Natural killer cell (primary cell): ENCODE measurements around the gene ASIC2. TPM values are rescaled to one million over a fixed set of nuclear protein-coding genes. Genes with fewer than 3 reads are reported as not detected.

ENCODE experiments used
- ATAC-seq, 3 donors: fragments of 150-1000 bp in 2 of 3; fragments of 200-7000 bp in 1 of 3; cut with Tn5 transposase; 1 replicate in 1 of 3; 2 replicates in 2 of 3; pipeline ENCODE4 v1.10.0; 2021; ENCODE audit warnings: mild to moderate bottlenecking in 2 of 3, moderate library complexity in 2 of 3
- DNase-seq, 2 donors: peaks; one replicate each; pipeline versions ENCODE4 v3.0.0 to v3.0.0-alpha.2; 2013 to 2021; ENCODE audit warnings: mixed read lengths in 1 of 2
- H3K27ac ChIP-seq: one replicate; pipeline ENCODE4 v1.5.1; 2013; ENCODE audit warnings: mild to moderate bottlenecking, low read length
- H3K27me3 ChIP-seq: one replicate; pipeline ENCODE4 v1.6.1; 2013; ENCODE audit warnings: low read length; ENCODE audit not compliant: control insufficient read depth, insufficient read depth
- H3K36me3 ChIP-seq: one replicate; pipeline ENCODE4 v1.6.1; 2013; ENCODE audit warnings: low read length; ENCODE audit not compliant: control insufficient read depth, insufficient read depth
- H3K4me1 ChIP-seq: one replicate; pipeline ENCODE4 v1.6.1; 2013; ENCODE audit warnings: low read length; ENCODE audit not compliant: control insufficient read depth, insufficient read depth
- H3K4me3 ChIP-seq: one replicate; pipeline ENCODE4 v1.5.1; 2013; ENCODE audit warnings: low read length
- H3K9me3 ChIP-seq: one replicate; pipeline ENCODE4 v1.6.1; 2013; ENCODE audit warnings: low read length; ENCODE audit not compliant: control insufficient read depth, insufficient read depth
- H3K27ac Mint-ChIP-seq, 2 donors: one replicate each; pipeline ENCODE4 v1.8.0; 2022; ENCODE audit warnings: mild to moderate bottlenecking in 2 of 2, mixed read lengths in 2 of 2, moderate library complexity in 1 of 2
- H3K27me3 Mint-ChIP-seq, 2 donors: one replicate each; pipeline ENCODE4 v1.8.0; 2022; ENCODE audit warnings: low read depth in 2 of 2, mixed read lengths in 2 of 2
- H3K36me3 Mint-ChIP-seq: one replicate; pipeline ENCODE4 v1.8.0; 2022; ENCODE audit warnings: mixed read lengths
- H3K4me1 Mint-ChIP-seq, 2 donors: one replicate each; pipeline ENCODE4 v1.8.0; 2022; ENCODE audit warnings: mixed read lengths in 2 of 2
- H3K4me3 Mint-ChIP-seq: one replicate; pipeline ENCODE4 v1.8.0; 2022; ENCODE audit warnings: mild to moderate bottlenecking, moderate library complexity, mixed read lengths
- H3K9me3 Mint-ChIP-seq, 2 donors: one replicate each; pipeline ENCODE4 v1.8.0; 2022; ENCODE audit warnings: mixed read lengths in 2 of 2
- WGBS: methylation state at CpG from one replicate; pipeline ENCODE4 v1.1.7; 2013; ENCODE audit warnings: missing lambda C conversion rate; ENCODE audit not compliant: insufficient coverage; 5-methylcytosine and 5-hydroxymethylcytosine counted together
- intact Hi-C: fragments of 100-400 bp; cut with micrococcal nuclease; formaldehyde crosslinking; loops from one replicate; pipeline ENCODE4 v1.14.2; 2022
- total RNA-seq, 4 donors: library from RNA; stranded (reverse); fragments of 120-200 nt in 1 of 4; gene quantifications; one replicate each; pipeline versions ENCODE4 v1.2.3 to v1.2.4, GENCODE V29; 2013 to 2022
- TF ChIP-seq, protein P1 (sequence below): fragments of 200-600 bp; IDR thresholded peaks from one replicate; pipeline ENCODE4 v1.8.0; 2022; ENCODE audit warnings: antibody characterized with exemption

Gene ASIC2
- total RNA-seq, 3 donors from 2014 or later (not counting 1 experiment from before 2014, with no cell fraction given), result not detected

DNA sequence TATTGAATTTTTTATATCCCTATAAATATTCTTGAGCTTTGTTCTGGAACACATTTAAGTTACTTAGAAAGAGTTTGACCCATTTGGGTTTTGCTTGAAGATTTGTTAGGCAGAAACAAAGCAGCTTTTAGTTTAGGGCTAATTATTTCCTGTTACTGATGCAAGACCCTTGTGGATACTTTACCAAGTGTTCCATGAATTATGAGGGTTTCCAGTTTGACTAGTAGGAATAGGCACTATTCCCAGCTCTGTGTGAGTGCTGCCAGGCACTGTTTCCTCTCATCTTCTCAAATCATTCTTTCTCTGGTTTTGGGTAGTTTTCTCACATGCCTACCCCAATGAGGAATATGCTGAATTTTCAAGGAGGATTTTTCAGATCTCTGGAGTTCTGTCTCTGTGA, 221.4 kb downstream of the ASIC2 start:
- no peaks in the 10 kb centered on the region for H3K36me3 ChIP-seq
- no peaks in the 10 kb centered on the region for H3K9me3 ChIP-seq
- H3K4me1 Mint-ChIP-seq, result no peaks in the 10 kb centered on the region
- no peak overlapping the region for H3K27ac ChIP-seq
- no peak overlapping the region for H3K4me3 ChIP-seq
- no peaks in the 10 kb centered on the region for H3K36me3 Mint-ChIP-seq
- H3K4me1 ChIP-seq, result no peaks in the 10 kb centered on the region
- H3K27me3 Mint-ChIP-seq, result peaks cover 16 to 53% of the 10 kb centered on the region in 2 donors
- DNase-seq (no peak), ATAC-seq (no peak)
- TF ChIP-seq, protein P1, sequence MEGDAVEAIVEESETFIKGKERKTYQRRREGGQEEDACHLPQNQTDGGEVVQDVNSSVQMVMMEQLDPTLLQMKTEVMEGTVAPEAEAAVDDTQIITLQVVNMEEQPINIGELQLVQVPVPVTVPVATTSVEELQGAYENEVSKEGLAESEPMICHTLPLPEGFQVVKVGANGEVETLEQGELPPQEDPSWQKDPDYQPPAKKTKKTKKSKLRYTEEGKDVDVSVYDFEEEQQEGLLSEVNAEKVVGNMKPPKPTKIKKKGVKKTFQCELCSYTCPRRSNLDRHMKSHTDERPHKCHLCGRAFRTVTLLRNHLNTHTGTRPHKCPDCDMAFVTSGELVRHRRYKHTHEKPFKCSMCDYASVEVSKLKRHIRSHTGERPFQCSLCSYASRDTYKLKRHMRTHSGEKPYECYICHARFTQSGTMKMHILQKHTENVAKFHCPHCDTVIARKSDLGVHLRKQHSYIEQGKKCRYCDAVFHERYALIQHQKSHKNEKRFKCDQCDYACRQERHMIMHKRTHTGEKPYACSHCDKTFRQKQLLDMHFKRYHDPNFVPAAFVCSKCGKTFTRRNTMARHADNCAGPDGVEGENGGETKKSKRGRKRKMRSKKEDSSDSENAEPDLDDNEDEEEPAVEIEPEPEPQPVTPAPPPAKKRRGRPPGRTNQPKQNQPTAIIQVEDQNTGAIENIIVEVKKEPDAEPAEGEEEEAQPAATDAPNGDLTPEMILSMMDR, result no peak
- intact Hi-C loops, result no loop called here
- no peak overlapping the region for H3K27ac Mint-ChIP-seq
- H3K27me3 ChIP-seq, result no peaks in the 10 kb centered on the region
- H3K4me3 Mint-ChIP-seq, result no peak overlapping the region
- H3K9me3 Mint-ChIP-seq, result no peaks in the 10 kb centered on the region

DNA sequence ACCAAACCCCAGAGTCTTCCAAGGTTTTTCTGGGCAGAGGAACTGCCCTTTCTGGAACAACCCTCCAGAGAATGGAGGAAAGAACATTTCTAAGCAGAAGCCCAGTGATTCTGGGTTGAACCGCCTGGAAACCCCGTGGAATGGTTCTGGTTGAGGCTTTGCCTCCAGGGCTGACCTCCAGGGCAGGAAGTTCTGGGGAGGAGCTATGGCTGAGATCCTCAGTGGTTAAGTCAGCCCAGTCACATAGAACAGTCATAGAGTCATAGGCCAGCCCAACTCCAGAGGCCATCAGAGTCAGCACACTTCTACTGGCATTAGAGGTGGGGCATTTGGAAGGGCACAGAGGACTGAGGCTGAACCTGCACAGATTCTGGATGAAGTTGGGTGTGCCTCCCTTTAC, 235.5 kb downstream of the ASIC2 start:
- Mint-ChIP-seq H3K4me3 (no peak overlapping the region), H3K36me3 (no peaks in the 10 kb centered on the region), H3K27ac (no peak overlapping the region), H3K9me3 (no peaks in the 10 kb centered on the region), H3K27me3 (peaks cover 15 to 17% of the 10 kb centered on the region in 2 donors), H3K4me1 (no peaks in the 10 kb centered on the region)
- no peak for ATAC-seq
- intact Hi-C loops, result no loop called here
- Histone ChIP-seq H3K36me3 (no peaks in the 10 kb centered on the region), H3K4me3 (no peak overlapping the region), H3K9me3 (no peaks in the 10 kb centered on the region), H3K27ac (no peak overlapping the region), H3K4me1 (no peaks in the 10 kb centered on the region), H3K27me3 (peaks cover 2% of the 10 kb centered on the region)
- DNase-seq, result no peak
- TF ChIP-seq, protein P1, result no peak
- 93% methylated on average over 2 of the region's 2 CpGs for WGBS

DNA sequence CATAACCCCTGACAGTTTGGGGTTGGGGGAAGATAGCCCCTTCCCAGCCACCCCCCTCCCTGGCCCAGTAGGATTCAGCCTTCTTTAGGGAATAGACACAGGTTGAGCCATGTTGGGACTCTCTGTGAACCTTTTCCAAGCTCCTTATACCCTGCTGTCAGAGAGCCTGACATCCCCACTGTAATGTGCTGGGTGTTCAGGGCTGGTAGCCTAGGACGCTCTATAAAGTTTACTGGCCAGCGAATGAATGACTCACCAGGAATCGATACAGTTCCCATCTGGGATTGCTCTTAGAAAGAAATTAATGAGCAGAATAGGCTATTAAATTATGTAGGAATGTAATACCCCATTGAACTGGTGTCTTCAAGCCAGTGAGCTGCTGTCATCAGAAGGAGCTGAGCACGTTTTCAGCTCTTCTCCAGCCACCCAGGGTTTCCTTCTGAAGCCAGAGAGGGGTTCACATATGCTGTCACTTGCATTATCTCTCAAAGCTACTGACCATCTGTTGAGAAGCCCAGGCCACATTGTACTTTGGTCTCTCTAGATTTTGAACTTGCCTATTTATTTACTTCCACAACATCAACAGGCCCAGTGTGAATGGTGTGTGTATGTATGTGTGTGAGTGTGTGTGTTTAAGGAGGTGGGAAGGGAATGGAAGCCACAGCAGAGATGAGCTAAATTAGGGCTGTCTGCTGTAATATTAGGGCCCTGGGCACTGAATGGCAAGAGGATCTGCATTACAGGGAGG, 236.5 kb downstream of the ASIC2 start:
- H3K9me3 Mint-ChIP-seq, result no peaks in the 10 kb centered on the region
- DNase-seq (no peak), ATAC-seq (no peak)
- Histone ChIP-seq H3K27me3 (peaks cover 2% of the 10 kb centered on the region), H3K36me3 (no peaks in the 10 kb centered on the region), H3K4me1 (no peaks in the 10 kb centered on the region), H3K9me3 (no peaks in the 10 kb centered on the region), H3K27ac (no peak overlapping the region), H3K4me3 (no peak overlapping the region)
- intact Hi-C loops, result no loop called here
- TF ChIP-seq, protein P1, result no peak
- H3K36me3 Mint-ChIP-seq, result no peaks in the 10 kb centered on the region
- H3K27ac Mint-ChIP-seq, result no peak overlapping the region
- WGBS, result 82% methylated on average over 4 of the region's 4 CpGs
- no peaks in the 10 kb centered on the region for H3K4me1 Mint-ChIP-seq
- peaks cover 17 to 20% of the 10 kb centered on the region in 2 donors for H3K27me3 Mint-ChIP-seq
- H3K4me3 Mint-ChIP-seq, result no peak overlapping the region

DNA sequence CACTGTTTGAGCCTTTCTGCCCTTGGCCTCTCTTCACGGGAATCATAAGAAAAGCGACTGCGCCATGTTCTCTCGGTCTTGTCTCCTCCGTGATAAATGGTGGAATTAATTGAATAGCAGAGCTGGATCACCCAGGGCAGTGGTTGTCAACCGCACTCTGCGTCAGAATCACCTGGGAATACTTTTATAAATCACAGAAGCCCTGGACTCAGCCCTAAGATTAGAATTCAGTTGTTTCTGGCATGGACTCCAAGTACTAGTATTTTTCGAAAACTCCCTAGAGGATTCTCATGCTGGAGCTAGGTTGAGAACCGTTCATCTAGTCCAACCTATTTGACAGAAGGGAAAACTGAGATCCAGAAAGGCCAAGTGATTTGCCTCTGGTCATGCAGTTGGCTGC, 237.3 kb downstream of the ASIC2 start:
- no peaks in the 10 kb centered on the region for H3K36me3 ChIP-seq
- H3K27me3 Mint-ChIP-seq, result peaks cover 21 to 25% of the 10 kb centered on the region in 2 donors
- no peak overlapping the region for H3K27ac Mint-ChIP-seq
- TF ChIP-seq, protein P1, result no peak
- 91% methylated on average over 9 of the region's 9 CpGs for WGBS
- H3K4me1 ChIP-seq, result no peaks in the 10 kb centered on the region
- intact Hi-C loops, result no loop called here
- no peaks in the 10 kb centered on the region for H3K36me3 Mint-ChIP-seq
- no peak overlapping the region for H3K4me3 ChIP-seq
- no peaks in the 10 kb centered on the region for H3K9me3 ChIP-seq
- no peak overlapping the region for H3K4me3 Mint-ChIP-seq
- no peak for ATAC-seq
- H3K9me3 Mint-ChIP-seq, result no peaks in the 10 kb centered on the region
- H3K4me1 Mint-ChIP-seq, result no peaks in the 10 kb centered on the region
- H3K27me3 ChIP-seq, result peaks cover 2% of the 10 kb centered on the region
- no peak overlapping the region for H3K27ac ChIP-seq
- no peak for DNase-seq
